ENCODE measurements around the gene TARBP1.
"Not testable (repeated sequence)": the region's sequence is repeated elsewhere in the genome, so short reads cannot be mapped to it uniquely, and the experiment has no call there.

TARBP1 gene, protein sequence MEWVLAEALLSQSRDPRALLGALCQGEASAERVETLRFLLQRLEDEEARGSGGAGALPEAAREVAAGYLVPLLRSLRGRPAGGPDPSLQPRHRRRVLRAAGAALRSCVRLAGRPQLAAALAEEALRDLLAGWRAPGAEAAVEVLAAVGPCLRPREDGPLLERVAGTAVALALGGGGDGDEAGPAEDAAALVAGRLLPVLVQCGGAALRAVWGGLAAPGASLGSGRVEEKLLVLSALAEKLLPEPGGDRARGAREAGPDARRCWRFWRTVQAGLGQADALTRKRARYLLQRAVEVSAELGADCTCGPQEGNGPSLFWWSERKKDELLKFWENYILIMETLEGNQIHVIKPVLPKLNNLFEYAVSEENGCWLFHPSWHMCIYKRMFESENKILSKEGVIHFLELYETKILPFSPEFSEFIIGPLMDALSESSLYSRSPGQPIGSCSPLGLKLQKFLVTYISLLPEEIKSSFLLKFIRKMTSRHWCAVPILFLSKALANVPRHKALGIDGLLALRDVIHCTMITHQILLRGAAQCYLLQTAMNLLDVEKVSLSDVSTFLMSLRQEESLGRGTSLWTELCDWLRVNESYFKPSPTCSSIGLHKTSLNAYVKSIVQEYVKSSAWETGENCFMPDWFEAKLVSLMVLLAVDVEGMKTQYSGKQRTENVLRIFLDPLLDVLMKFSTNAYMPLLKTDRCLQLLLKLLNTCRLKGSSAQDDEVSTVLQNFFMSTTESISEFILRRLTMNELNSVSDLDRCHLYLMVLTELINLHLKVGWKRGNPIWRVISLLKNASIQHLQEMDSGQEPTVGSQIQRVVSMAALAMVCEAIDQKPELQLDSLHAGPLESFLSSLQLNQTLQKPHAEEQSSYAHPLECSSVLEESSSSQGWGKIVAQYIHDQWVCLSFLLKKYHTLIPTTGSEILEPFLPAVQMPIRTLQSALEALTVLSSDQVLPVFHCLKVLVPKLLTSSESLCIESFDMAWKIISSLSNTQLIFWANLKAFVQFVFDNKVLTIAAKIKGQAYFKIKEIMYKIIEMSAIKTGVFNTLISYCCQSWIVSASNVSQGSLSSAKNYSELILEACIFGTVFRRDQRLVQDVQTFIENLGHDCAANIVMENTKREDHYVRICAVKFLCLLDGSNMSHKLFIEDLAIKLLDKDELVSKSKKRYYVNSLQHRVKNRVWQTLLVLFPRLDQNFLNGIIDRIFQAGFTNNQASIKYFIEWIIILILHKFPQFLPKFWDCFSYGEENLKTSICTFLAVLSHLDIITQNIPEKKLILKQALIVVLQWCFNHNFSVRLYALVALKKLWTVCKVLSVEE (N-terminal part only)

DNA sequence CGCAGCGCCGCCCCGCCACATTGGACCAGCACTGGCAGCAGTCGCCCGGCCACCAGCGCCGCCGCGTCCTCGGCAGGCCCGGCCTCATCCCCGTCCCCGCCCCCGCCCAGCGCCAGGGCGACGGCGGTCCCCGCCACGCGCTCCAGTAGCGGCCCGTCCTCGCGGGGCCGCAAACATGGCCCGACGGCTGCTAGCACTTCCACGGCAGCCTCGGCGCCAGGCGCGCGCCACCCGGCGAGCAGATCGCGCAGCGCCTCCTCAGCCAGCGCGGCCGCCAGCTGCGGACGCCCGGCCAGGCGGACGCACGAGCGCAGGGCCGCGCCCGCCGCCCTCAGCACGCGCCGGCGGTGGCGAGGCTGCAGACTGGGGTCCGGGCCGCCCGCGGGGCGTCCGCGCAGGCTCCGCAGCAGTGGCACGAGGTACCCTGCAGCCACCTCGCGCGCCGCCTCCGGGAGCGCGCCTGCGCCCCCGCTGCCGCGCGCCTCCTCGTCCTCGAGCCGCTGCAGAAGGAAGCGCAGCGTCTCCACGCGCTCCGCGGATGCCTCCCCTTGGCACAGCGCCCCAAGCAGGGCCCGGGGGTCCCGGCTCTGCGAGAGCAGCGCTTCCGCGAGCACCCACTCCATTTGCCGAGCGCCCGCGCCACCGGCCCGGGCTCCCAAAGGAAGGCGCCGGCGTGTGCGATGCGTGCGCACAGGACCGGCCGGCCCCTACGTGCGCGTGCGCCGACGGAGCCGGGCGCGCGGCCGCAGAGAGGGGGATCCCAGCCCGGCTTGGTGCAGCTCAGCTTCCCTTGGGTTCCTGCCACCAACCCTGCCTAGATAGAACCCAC, at the start of gene TARBP1:
Gene TARBP1, minus strand, starts transcription at position 699 of the 829 bp plus-strand sequence. Its CDS starts 76 bp downstream, at position 623.
- peak; percentile 75 to 81 for DNase-seq

DNA sequence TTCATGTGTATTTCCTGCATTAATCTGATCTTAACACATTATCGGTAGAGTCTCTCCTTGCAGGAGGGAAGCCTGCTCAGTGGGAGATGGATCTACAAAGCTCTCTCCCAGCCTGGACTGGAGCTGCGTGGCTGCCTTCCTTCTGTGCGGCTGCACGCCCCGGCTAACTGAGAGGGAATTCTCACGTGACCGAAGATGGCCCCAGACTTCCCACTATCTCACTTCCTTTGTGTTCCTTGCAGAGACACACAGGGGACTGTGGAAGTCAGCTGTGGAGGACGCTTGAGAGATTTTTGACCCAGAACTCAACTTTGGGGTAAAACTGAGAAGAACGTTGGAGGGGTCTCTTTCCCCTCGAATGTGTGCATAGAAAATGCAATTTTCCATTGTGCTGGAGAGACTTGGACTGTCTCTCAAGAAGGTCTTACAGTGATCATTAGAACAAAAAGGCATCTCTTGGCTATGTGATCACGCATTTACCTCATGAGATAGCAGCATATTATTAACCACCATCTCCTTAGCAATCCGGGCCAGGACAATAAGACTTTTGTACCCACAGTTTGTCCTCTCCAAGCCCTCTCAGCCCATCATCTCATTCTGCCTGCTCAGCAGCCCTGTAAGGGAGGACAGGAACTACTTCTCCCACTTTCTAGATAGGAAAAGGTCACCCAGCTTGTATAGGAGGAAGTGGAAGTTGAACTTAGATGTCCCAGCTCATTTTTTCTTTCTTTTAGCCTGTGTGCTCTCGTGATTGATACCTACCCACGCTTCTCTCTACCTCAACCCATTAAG, 49.3 kb upstream of the TARBP1 start:
- no peak for DNase-seq

DNA sequence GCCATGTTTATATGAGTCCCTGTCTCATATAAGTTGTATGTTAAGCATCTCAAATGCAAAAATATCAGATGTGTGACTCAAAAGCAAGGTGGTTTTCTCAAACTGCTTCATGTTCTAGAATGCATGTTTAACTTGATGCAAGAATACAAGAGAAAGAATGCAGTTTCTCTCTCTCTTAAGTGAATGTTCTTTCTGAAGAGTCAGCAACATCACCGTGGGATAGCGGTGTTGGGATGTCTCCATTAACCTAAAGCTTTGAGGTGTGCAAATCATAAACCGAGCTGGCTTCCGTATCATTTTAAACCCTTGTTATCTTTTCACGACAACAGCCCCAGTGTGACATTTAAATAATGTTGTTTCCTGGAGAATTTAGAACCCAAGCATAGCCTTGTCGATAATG, 48.4 kb upstream of the TARBP1 start:
- no peak for DNase-seq

DNA sequence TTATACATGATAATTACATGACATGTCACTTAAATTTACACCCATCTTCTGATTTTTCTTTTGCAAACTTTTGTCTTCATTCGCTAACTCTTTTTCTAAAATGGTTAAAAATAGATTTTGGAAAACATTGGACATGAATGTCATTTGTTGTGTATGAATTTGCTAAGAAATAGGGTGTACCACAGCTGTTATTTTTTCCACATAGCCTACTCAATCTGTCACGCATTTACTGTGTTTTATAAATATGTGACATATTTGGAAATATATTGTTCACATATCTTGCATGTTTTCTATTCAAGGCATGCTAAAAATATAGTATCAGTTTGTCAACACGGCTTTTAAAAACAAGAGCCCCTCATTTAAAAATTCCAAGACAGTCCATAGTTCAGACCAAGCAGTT, 47.9 kb upstream of the TARBP1 start:
- no peak for DNase-seq

DNA sequence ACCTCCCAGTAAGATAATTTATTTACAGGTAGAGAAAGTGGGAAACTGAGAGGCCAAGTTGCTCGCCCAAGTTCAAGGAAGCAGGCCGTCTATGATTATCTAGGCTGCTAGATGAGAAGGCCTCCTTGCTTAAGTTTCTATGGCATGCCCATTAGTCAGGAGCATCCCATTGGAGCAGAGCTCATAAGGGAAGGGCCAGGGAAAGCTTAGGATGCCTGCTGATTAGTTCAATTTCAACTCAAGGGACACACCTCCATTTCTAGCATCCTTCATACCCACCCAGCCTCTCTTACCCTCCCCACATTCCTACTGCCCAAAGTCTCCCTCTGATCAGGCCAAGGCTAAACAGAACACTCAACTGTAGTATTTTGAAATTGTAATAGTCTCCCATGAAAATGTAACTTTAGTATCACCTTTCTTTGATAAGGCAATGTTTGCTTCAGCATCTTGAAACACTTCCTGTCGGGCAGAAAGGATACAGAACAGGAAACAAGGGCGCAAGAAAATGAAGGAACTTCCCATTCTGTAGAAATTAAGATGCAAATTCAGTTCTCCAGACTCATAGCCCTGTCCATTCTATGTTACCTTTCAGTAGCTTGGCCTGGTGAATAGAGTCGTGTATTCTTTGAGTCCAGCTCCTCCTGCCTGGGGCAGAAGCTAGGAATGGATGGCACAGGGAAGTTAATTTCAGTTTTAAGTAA, 46.3 kb upstream of the TARBP1 start:
- DNase-seq: no peak

DNA sequence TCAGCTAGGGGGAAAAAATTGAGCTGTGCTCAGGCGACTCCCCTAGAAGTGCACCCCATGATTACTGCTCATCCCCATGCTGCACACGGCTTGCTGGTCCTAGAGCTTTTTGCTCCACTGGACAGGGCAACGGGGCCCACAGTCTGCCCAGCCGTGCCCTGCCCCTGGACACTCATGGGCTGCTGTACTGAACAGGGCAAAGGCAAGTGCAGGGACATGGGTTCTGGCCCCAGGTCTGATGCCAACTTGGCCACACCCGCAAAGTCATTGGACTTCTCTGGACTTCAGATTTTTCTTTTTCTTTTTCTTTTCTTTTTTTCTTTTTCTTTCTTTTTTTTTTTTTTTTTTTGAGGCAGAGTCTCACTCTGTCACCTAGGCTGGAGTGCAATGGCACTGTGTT, 42.9 kb upstream of the TARBP1 start:
- DNase-seq: no peak

DNA sequence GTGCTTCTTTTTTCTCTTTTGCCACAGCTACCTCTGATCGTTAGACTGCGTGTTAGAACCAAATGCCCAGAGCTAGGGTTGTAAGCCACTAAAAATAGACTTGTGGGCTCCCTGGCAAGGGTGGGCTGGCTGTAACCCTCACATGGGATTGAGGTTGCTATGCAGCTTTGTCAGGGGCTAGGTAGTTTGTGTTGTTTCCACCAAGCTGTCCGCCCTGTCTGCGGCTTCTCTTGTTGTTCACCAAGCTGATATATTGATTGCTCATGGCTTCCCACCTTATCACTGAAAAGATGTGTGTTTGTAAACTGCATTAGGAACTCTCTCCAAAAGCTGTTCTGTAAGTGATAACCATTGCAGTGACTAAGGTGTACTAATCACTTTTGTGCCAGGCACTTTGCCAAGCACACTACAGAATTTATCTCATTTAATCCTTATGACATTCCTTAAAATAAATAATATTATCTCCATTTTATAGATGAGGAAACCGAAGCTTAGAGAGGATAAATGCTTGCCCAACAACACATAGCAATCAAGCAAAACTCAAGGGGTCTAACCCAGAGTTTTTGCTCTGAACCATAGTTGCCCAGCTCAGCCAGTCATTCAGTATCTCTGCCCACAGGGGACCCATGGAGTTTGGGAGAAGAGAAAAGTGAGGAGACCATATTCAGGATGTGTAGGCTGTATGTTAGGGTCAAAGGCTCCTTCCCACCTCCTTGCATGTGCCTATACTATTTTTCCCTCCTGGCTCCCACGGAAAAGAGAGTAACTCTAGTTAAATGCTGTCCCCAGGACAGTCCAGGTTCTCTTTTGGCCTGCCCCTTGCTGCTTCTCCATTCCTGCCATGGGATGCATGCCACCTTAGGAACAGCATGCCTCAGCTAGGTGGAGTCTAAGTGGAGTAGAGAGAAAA, 42.2 kb upstream of the TARBP1 start:
- no peak for DNase-seq

DNA sequence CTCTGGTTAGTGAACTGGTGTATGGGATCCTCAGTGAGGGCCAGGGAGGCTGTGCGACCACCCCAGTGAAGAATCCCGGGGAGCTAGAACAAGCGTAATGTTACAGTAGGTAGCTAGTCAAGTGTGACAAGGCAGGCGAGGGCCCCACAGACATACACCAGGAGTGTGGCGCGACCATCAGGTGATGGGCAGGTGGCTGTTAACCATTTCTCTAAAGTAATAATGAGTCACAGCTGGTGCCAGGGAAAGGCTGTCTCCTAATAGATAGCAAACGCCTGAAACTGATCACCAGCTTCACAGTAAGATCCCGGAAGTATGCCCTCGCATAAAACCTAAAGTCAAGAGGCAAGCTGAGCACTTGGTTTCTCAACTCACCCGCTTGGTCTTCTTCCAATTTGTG, 40.5 kb upstream of the TARBP1 start:
- no peak for DNase-seq

DNA sequence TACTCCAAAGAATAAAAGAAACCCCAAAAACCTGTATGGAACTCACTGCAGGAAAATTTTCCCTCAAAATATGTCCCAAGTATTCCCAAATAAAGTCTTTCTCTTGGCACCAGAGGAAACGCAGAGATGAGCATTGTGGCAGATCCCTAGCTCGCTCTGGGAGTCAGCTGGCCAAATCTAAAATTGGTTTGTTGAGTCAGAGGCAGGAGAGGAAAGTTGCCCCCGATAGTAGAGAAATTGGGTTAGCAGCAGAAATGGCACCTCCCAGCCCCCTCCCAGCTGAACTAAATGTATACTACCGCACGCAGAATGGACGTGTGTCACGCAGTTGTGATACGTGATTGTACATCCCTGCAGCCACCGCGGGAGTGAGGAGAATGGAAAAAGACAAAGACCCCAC, 39.9 kb upstream of the TARBP1 start:
- DNase-seq: no peak

DNA sequence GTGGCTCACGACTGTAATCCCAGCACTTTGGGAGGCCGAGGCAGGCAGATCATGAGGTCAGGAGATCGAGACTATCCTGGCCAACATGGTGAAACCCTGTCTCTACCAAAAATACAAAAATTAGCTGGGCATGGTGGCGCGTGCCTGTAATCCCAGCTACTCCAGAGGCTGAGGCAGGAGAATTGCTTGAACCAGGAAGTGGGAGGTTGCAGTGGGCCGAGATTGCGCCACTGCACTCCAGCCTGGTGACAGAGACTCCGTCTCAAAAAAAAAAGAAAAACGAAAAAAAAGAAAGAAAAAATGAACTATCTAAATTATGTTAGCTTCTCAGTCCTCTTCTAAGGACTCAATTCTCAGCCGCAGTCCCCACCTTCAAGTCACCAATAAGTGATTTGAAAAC, 39.1 kb upstream of the TARBP1 start:
- not testable (repeated sequence) for DNase-seq

DNA sequence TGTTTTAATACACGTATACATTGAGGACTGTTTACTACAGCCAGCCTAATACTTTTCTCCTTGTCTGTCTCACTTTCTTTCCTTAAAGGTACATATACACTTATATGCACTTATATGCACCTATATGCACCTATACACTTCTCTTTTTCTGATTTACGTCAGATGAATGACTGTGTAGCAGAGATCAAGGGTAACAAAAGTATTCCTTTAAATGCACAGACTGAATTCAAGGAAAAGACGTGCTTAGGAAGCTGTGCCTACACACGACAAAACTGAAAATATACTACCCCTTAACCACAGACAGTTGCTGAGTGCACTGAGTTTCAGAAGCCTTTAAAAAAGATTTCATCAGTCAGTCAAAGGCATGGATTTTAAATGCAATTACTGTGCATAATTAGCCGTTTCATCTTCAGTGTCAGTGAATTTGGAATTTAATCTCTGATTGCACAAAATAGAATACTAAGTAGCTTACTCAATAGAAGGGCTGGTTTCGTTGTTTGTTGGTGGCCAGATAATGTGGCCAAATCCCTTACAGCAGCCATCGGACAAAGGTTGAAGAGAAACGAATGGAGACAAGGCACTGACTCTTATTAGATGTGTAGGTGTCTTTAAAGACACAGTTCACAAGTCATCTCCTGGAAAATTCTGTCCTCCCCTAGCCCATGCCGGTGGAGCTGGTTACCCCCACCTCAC, 38.3 kb upstream of the TARBP1 start:
- DNase-seq: no peak

DNA sequence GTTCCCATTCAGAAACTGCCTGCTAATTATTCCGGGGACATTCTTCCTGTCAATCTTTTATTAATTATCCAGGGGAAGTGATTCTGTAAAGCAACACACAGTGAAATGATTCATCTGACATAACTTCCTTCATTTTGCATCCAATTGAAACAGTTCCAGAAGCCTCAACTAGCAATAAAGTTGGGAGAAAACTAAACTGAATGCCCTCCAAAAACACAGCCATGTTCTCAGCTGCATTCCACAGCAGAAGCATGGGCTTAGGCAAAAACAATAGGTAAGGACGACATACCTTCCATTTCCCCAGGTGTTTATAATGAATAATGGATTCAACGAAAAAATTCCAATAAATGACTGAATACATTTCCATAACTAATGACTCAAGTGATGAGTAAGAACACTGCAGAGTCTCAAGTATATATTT, 36.9 kb upstream of the TARBP1 start:
- DNase-seq: no peak

DNA sequence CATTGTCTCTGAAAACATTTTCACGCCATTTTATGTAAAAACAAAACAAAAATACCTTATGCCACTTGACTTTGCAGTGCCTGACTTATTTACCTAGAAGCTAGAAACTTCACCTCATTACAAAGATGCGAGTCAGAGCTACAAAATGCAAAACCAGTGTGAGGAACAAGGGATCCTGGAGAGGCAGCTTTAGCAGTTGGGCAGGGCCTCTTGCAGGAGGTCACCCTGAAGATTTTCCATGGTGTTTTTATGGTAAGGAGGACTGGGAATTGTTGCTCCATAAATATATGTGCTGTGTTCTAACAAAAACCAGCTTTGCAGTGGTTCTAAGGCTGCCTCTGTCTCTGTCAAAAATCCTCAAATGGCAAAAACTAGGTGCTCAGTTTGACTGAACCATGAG, 36.4 kb upstream of the TARBP1 start:
- no peak for DNase-seq

DNA sequence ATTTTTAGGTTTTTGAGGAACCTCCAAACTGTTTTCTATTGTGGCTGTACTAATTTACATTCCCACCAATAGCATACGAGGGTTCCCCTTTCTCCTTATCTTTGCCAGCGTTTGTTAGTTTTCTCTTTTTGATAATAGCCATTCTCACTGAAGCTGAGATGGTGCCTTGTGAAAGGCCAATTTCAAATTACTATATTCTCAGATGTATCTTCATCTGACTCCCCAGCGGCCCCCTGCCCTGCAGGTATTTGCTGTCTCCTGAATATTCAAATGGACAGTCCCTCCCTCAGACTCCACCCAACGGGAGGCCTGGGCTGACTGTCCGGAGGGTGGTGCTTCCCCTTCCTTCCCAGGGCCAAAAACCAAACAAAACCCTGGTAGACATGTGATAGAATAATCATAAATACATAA, 33.5 kb upstream of the TARBP1 start:
- no peak for DNase-seq

DNA sequence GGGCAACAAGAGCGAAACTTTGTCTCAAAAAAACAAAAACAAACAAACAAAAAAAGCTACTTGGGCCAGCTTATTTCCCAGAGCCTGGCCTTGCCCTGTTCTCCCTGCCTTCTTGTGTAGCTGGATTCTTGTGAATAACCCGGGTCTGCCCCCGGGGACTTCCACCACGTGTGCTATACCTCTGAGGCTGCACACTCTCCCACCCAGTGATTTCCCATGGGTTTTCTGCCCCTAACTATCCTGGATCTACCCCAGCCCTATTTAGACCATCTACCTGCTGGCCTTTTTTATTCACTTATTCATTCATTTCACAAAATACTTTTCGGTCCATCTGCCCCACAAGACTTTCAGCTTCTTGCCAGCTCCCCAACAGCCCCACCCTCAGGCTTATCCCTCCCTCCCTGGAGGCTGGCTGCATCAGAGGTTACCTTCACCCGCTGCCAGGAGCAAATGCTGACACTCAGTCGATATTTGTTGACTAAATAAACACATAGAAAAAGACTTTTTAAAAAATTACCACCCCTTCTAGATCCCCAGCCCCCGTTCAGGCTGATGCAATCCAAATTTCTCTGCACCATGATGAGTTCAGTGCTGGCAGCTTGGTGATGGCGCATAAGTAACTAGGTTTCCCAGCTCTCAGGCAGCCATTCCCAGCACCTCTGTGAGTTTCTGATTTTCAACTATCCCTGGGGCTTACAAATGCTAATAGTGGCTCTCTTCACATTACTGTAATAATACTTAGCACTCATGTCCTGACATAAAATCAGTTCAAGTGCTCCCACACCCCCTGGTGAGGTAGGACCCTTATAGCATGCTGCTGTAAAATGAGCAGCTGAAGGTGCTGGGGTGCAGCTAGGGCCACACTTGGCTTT, 30.7 kb upstream of the TARBP1 start:
- no peak for DNase-seq

DNA sequence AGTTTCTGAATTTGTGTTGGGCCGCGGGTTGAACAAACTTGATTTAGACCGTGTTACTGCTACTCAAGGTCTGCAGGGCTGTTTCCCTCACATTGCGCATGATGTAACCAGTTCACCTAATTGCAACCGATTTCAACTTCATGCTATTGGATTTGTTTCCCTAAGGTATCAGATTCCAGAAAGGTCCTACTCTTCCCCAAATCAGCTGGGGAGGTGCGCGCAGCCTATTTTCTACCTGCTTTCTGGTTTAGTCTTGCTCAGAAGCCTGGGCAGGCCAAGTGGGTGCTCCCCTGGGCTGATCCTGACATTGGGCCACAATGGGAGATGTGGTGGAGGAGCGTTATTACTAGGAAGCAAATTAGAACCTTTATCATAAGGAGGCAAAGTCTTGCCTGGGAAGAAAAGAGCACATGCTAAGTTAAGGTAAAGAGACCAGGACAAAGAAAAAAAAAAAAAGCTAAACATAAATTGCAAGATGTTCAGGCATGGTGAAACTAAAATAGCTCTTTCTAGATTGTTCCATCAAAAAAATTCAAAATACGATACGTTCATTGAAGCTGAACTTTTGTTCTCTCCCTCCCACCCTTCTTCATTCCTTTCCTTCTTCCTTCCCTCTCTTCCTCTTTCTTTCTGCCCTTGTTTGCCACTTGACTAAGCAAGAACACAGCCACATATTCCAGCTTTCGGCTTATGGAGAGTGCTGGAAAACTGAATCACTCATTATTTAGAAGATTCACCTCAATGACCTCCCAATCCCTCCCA, 28.8 kb upstream of the TARBP1 start:
- DNase-seq: no peak

DNA sequence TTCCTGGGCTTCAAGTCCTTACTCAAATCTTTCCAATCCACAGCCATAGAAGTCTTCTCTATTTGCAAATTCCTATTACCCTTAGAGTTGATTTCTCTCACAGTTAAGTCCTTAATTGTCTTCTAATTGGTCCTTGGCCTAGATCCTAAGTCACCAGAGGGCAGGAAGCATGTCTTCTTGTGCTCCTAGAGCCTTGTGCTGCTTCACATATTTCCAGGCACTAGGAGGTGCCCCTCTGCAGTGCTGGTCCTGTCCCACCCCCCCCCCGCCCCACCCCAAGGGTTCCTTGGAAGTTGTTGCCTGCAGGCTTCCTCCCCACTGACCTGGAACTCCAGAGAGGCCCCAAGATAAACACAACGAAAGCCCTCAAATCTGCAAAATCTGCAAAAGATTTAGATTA, 28.1 kb upstream of the TARBP1 start:
- DNase-seq: no peak

Data from stimulated activated CD4-positive, alpha-beta T cell treated with anti-CD3 and anti-CD28 coated beads, Interleukin-2, amount 100 ng/mL, for 24 hours (primary cell).